Endometrium (tissue), 2 donors: ENCODE measurements around the gene PIK3C2G.
A peak's percentile ranks its signal among the peaks of the same experiment; 100 is the strongest.

Source experiments
- FAIRE-seq: peaks from 2 replicates; lab custom pipeline; 2012; peaks lifted over from hg19 to GRCh38; lab: Jason Lieb, UNC
- donor health status: control.
- donor health status: control.

Gene PIK3C2G

DNA sequence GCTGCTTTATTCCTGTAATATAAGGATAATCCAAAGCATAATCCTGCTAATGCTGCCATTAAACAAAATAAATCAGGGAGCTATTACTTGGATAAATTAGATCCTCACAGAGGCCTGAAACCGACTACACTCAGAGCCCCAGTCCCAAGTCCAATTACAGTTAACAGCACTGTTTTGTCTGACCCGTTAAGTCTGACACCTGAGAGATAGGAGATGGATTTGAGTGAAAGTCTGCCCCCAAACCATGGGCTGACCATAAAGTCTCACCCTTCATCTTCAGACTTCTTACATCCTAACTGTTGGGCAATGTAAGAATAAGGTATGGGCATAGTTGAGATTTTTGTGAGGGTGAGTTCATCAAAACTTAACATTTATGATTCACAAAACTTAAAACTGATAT, 294.8 kb downstream of the PIK3C2G start:
- no peak for FAIRE-seq

DNA sequence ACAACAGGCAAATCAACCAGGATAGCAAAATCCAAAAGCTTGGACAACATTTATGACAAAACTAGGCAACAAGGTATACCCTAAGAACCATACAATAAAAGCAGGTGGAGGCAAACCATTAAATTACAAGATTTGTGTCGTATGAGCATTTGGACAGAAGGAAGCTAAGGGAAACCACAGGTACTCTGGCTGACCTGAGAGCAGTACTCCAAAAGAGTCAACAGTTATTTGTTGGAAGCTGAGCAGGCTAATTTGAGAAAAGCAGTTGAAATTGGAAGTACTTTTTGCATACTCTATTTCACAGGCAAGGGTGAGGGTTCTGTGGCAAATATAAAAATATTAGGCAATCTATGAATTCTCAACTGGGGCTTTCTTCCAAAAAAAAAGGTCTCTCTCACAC, 297.9 kb downstream of the PIK3C2G start:
- no peak for FAIRE-seq

DNA sequence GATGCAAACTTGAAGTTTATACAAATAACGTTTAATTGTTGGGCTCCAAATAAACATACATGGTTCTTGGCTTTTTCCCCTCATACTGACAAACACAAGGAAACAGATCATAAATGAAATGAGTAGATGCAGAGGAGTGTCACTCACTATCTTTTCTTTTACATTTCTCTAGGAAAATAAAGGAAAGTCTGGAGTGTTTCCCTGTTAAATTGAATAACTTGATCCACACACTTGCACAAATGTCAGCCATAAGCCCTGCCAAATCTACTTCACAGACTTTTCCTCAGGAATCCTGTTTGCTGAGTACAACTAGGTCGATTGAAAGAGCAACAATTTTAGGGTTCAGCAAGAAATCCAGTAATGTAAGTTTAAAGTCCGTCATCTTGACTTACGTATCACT, 301.2 kb downstream of the PIK3C2G start:
- peak; percentile 97 for FAIRE-seq

DNA sequence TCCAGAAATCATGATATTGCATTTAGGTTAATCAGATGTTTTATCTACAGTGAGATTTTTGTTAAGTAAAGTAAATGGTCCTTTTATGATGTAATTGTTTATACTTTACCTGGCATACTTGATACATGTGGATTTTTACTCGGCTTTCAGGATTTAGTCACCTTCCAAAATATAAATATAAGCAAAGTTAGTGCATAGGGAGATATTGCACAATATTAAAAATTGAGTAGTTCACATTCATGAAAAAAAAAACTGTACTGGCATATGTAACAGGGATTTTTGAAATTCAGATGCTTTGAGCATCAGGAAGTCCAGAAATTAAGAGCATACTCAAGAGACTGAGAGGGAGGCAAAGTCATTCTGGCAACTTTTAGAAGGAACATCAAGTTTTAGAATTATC, 303.0 kb downstream of the PIK3C2G start:
- no peak for FAIRE-seq

DNA sequence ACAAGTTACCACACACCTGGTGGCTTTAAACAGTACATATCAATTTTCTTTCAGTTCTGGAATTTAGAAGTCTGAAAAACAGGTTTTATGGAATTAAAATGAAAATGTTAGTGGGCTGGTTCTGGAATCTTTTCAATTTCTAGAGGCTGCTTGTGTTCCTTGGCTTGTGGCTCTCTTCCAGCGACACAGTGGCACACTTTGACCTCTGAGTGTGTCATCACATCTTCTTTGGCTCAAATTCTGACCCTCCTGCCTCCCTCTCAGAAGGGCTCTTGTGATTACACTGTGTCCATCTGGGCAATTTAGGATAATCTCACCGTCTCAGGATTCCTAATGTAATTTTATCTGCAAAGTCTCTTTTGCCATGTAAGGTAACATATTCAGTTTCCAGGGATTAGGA, 306.5 kb downstream of the PIK3C2G start:
- no peak for FAIRE-seq

DNA sequence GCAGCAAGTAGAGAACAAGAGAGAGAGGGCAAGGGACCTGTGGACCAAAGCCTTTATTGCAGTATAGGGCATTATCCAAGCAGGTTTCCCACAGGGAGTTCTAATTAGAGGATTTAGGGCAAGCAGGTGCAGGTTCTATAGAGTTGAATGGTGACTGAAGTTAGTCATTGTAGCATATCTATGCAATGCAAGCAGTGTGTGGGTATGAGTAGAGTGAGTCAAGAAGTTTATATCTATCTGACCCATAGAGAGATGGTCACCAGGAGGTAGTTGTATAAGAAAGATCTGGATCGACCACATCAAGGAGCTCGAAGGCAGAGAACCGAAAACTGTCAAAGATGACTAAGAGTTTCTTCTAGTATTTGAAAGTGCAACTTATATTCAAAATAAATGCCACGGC, 309.2 kb downstream of the PIK3C2G start:
- FAIRE-seq = no peak

DNA sequence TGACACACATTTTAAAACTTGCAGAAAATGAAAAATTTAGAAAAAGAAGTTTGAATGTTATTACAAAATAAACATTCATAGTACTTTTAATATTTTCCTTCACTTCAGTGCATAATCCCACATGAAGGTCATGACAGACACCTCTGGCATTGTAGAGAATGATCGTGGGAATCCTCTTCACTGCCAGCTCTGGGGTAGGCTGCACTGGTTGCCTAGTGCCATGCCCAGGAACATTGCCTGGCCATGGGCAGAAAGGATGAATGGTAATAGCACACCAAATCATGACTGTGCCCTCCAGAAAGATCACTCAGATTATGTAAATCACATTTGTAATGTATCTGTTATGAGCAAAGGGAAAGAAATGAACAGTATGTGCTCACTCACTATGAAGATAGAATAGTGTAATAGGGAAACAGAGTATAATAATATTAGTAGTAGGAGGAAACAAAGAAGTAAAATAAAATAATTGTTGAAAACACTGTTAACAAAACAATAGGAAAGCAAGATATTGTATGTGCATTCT, 314.8 kb downstream of the PIK3C2G start:
- no peak for FAIRE-seq

DNA sequence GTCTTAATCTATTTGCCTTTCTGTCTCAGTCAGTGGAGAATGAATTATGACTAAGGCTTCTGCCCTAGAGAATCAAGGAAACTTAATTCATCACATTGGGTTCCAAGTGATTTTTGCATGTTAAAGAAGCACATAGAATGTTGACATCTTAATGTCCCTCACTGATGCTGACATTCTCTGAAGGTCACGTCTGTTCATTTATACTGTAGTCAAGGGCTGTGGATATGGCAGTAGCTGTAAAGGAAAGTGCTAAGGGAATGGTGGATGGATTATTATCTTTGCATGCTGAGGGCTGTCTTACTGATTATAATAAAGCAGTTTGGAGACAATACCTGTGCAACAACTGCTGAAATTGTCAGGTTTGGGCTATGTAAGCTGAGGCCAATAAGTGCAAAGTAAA, 315.3 kb downstream of the PIK3C2G start:
- FAIRE-seq = no peak

DNA sequence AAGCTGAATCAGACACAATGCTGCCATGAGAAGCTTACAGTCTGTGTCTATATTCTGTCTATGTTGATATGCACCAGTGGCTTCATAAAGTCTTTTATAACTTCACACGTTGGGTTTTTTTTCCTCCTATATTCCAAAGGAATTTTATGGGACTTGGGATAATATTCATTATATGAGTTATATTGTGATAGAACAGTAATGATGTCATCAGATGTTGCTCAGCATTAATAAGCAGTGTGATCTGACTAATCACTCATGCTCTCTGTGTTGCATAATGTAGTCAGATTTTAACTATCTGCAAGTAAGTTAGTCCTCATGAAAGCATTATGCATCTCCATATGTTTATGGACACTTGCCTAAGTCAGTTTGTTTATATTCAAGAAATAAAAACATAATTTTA, 316.9 kb downstream of the PIK3C2G start:
- FAIRE-seq = no peak

DNA sequence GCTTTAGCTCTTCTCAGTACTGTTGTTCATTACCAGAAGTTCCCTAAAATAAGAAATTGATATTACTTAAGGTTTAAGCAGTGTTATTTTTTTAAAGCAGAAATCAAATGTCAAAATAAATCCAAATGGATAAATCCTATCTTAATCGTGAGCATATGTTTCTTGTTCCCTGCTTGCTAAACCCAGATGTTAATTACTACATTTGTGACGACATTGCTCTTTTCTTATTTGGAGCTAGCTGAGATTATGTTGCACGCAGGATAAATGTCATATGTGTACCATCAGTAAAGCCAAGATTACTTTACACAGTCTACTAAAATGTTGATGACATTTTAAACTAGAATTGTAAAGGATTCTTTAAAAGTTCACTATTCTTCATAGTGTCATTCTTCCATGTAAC, 319.0 kb downstream of the PIK3C2G start:
- peak; percentile 99 for FAIRE-seq

DNA sequence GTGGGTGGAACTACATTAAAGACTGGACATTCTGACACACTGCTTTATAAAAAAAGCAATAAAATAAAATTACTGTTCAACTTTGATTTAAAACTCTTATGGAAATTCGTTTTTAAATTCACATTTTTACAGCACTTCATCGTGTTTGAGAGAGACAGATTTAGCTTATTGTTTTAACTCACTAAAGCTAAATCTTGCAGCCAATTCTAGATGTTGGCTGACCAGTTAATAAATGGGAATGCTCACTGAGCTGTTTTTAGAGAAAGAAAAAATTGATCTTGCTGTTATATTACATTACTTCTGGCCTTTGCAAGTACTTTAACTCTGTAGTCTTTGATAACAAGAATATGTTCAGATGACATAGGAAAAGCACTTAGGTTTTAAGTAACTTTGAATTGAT, 319.4 kb downstream of the PIK3C2G start:
- no peak for FAIRE-seq

DNA sequence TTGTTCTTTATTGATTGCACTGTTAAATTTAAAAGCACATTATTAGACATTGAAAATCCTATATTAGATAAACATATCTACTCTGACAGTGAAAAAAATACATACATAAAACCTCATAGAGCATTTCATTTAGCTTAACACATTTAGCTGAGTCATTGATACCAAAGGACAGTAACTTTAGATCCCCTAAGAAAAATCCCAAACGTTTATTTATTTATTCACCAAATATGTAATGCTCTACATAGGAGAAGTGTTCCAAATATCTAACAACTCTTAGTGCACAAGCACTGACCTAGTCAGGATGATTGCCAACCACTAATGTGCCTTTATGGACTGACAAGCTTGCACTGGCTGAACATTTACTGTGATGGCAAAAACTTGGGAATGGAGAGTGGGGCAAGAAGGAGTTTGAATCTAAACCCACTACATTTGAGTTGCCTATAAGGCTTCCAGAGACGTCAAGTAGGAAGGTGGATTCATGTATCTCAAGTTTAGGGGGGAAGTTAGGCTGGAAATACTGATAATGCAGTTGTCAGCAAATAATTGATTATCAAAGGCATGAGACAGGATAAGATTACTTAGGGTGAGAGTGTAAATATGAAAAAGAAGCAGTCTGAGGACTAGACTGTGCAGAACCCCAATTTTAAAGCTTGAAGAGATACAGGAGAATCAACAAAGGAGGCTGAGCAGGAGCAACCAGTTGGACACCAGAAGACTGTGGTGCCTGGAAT, 320.1 kb downstream of the PIK3C2G start:
- FAIRE-seq = no peak

DNA sequence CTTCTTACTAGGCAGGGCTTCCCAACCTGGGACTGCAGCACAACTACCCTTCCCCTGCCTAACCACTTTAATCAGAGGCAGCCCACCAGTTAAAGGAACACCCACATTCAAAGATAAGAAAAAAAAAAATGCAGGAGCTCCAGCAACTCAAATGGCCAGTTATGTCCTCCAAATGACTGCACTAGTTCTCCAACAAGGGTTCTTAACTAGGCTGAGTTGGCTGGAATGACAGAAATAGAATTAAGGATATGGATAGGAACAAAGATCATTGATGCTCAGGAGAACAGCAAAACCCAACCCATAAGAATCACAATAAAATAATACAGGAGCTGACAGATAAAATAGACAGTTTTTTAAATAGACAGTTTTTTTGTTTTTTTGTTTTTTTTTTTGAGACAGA, 322.3 kb downstream of the PIK3C2G start:
- FAIRE-seq = no peak

DNA sequence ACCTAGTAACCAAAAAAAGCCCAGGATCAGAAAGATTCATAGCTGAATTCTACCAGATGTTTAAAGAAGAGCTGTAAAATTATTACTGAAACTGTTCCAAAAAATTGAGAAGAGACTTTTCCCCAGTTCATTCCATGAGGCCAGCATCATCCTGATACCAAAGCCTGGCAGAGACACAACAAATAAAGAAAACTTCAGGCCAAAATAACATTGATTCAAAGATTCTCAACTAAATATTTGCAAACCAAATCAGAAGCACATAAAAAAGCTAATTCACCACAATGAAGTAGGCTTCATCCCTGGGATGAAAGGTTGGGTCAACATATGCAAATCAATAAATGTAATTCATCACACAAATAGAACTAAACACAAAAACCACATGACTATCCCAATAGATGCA, 325.3 kb downstream of the PIK3C2G start:
- FAIRE-seq = no peak

DNA sequence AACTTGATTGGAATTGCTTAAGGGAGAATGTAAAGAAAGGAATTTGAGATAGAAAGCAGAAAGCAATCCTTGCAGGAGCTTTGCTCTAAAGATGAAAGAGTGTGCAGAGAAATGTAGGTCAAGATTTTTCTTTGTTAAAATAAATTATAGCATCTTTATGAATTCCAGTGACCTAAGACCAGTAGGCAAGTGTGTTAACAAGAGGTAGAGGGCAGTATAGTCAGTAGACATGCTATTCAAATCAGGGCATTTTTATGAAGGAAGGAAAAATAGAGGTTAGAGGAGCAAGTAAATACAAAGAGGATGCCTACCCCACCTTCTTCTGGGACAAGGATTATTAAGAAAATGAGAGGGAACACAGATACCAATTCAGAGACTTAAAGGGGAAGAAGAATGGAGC, 328.0 kb downstream of the PIK3C2G start:
- FAIRE-seq = no peak

DNA sequence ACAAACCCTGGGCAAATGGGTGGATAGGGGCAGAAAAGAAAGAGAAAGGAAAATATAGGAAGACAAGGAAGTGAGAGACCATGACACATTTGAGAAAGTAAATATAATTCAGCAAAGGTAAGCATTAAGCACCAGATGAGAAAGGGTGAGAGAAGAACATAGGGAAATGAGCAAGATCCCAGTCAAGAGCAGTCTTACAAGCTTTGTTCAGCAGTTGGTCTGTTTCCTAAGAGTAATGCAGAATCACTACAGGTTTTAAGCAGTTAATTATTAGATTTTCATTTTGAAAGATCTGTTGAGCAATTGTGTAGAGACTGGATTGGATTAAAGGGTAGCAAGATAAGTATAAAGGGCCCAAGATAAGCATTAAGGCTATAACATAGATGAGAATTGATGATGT, 330.2 kb downstream of the PIK3C2G start:
- FAIRE-seq = no peak

DNA sequence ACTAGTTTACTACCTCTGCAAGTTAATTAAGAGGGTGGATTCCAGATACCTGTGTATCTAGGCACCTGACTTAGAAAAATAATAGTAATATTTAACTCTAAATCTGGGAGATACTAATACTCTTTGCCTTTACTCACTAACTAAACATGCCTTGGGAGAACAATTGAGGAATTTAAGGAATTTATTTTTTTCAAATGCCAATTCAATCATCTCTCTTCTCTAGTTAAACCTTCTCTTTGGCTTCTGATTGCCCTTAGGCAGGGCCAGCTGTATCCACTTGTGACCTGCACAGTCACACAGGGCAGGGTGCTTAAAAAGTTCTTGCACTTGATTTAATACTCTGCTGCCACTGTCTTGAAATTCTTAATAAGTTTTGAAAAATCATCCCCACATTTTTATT, 334.1 kb downstream of the PIK3C2G start:
- no peak for FAIRE-seq

DNA sequence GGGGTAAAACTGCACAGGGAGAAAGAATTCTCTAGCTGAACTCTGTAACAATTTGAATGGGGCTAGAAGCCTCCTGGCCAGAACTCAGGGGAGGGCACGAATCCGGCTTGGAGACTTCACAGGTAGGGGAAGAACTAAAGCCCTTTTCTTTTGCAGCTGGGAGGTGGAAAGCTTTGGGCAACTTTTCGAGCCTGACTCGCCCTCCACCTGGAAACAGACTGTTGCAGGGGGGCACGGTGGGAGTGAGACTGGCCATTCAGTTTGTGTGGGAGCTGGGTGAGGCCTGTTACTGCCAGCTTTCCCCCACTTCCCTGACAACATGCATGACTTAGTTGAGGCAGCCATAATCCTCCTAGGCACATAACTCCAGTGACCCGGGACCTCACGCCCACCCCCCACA, 340.6 kb downstream of the PIK3C2G start:
- FAIRE-seq = no peak

DNA sequence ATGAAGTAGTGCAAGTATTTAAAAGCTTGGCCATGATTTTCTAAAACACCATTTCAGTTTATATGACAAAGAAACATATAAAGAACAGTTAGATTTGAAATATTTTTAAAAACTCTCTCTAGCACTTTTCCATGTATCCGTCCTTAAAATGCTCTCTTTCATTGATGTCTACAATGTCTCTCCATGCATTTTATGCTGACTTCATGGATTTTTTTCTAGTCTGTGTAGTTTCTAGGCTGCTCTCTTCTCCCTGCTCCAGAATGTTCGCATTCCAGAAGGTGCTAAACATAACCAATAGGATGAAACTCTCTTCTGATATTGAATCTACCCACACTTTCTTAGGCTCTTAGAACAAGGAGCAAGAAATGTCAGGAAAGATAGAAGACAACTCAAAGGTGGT, 351.7 kb downstream of the PIK3C2G start:
- no peak for FAIRE-seq

DNA sequence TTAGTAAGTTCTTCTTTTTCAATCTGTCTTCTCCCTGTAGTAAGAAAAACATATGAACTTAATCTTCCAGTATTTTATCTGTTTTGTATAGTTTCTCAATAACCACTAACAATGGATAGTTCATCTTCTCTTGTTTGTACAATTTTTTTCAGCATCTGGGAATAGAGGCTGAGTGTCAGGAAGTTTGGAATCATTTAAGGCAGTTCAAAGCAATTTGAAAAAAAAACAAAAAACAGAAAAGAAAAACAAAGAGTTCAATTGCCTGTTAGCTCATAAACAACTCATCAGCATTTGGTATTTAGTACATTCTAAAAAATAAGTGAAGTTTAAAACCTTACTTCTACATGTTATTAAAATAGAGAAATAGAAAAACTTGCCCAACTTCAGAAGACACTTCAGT, 359.7 kb downstream of the PIK3C2G start:
- peak; percentile 99 for FAIRE-seq

DNA sequence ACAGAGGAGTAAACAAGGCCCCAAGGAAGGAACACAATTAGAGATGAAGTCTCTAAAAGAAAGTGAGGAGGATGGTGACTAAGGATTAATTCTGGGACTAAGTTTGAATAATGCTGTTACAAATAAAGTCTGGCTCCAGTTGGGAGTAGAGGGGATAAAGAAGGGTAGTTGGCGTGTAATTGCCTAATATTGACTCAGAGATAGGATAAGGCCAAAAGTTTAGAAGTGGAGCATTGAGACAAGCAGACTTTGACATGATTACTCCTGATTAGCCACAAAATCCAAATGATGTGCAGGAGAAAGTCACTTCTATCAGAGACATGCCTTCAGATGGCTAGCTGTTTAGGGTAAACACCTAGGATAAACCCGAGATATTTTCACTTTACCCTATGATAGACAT, 368.1 kb downstream of the PIK3C2G start:
- FAIRE-seq = no peak

DNA sequence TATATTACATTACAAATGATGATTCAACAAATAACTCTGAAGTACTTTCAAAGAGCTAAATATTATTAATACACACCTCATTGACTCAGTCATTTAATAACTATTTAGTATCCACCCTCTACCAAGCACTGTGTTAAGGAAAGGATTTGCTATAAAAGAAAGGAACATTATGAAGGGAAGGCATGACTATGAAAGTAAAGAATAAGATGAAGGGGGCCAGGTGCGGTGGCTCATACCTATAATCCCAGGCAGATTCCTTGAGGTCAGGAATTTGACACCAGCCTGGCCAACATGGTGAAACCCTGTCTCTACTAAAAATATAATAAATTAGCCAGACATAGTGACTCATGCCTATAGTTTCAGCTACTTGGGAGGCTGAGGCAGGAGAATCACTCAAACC, 368.6 kb downstream of the PIK3C2G start:
- no peak for FAIRE-seq

DNA sequence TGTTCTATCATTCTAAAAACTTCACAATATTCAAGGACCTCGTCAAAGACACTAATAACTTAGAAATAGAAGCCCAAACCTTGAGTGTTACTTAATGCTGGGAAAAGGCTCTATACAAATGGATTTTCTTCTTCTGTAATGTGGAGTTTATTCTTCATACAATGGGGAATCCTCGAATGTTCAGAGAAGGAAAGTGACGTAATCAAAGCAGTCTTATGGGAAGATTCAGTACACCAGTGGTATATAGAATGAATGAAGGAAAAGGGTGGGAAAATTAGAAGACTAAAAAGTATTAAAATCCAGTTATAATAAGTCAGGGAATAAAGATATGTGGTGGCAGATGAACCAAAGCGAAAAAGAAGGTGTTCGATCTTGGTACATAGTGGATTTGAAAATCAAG, 370.0 kb downstream of the PIK3C2G start:
- no peak for FAIRE-seq

DNA sequence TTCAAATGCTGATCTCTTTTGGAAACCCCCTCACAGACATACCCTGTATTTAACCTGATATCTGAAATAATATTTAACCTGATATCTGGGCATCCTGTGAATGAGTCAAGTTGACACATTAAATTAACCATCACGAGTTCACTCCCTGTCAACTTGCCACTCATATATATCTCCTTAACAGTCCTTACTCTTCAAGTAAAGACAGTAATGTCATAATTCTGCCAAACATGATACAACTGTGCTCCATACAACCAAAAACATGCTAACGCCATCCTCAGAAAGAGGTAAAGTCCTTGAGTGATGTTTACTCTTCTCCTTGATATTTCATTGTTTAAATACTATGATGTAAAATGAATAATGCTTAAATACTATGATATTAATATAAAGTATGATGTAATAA, 371.5 kb downstream of the PIK3C2G start:
- FAIRE-seq = no peak

DNA sequence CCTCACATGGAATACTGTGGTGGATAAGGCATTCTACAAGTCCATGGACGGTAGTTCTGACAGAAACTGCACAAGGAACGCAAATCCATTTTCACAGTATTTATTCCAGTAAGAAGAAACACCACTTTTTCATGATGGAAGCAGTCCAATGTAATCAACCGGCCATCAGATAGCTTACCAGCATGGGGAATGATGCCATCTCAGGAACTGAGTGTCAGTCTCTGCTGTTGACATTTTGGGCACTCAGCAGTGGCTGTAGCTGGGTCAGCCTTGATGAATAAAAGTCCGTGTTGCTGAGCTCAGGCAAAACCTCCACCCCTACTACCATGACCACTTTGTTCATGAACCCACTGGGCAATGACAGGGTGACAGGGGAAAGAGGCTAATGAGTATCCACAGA, 373.1 kb downstream of the PIK3C2G start:
- FAIRE-seq = no peak
